Astrocyte (in vitro differentiated cells and primary cell): ENCODE data around the gene ARHGAP6.

Experiments used
- EZH2 ChIP-seq: IDR thresholded peaks from 2 replicates; pipeline ENCODE4 v1.6.1; 2012; ENCODE audit warnings: mild to moderate bottlenecking, low read length, inconsistent platforms; ENCODE audit not compliant: insufficient read depth
- TF ChIP-seq, protein P1 (sequence below): IDR thresholded peaks from 2 replicates; pipeline ENCODE4 v1.5.1; 2011; ENCODE audit warnings: low read depth, mild to moderate bottlenecking, inconsistent platforms, low read length, moderate library complexity; ENCODE audit not compliant: insufficient read depth

DNA sequence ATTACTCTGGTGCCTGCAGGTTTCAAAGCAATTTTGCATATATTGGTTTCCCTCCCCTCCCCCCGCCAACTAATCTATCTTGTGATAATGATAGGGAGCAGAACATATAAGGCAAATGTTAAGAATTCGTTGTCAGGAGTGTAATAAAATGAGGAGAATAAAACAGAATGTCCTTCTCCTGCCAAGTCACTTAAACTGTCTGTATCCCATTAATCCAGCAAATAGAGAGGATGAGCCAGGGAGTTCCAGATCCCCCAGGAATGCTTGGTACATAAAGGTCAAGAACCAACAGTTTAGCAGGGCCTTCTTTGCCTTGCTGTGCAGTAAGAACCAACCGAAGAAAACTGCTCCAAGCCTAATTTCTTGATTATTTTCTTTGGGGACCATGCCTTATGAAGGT is 231.1 kb downstream of the ARHGAP6 start:
- TF ChIP-seq, protein P1, sequence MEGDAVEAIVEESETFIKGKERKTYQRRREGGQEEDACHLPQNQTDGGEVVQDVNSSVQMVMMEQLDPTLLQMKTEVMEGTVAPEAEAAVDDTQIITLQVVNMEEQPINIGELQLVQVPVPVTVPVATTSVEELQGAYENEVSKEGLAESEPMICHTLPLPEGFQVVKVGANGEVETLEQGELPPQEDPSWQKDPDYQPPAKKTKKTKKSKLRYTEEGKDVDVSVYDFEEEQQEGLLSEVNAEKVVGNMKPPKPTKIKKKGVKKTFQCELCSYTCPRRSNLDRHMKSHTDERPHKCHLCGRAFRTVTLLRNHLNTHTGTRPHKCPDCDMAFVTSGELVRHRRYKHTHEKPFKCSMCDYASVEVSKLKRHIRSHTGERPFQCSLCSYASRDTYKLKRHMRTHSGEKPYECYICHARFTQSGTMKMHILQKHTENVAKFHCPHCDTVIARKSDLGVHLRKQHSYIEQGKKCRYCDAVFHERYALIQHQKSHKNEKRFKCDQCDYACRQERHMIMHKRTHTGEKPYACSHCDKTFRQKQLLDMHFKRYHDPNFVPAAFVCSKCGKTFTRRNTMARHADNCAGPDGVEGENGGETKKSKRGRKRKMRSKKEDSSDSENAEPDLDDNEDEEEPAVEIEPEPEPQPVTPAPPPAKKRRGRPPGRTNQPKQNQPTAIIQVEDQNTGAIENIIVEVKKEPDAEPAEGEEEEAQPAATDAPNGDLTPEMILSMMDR: no peak
- no peak for TF ChIP-seq EZH2
